HL-60 (cell line): ENCODE measurements around the gene C1orf226.

Experiments used
- CTCF ChIP-seq: IDR thresholded peaks from one replicate; pipeline ENCODE4 v1.5.1; 2011; ENCODE audit warnings: low read length, control low read depth, inconsistent platforms; ENCODE audit not compliant: insufficient read depth
- GABPA ChIP-seq: IDR thresholded peaks from 2 replicates; pipeline ENCODE4 v1.6.1; 2012; ENCODE audit warnings: low read depth
- POLR2AphosphoS5 ChIP-seq: IDR thresholded peaks from 2 replicates; pipeline ENCODE4 v1.6.1; 2012; ENCODE audit warnings: low read depth
- SPI1 ChIP-seq: IDR thresholded peaks from 2 replicates; pipeline ENCODE4 v1.6.1; 2012; ENCODE audit warnings: low read depth, mild to moderate bottlenecking, borderline replicate concordance

- TF ChIP-seq CTCF (no peak), POLR2AphosphoS5 (no peak), SPI1 (no peak), GABPA (no peak)
Measured at GRCh38 chr1:162366671-162367070, 14.9 kb upstream of the C1orf226 start.
